ENCODE data around the gene ITGA11.

DNA sequence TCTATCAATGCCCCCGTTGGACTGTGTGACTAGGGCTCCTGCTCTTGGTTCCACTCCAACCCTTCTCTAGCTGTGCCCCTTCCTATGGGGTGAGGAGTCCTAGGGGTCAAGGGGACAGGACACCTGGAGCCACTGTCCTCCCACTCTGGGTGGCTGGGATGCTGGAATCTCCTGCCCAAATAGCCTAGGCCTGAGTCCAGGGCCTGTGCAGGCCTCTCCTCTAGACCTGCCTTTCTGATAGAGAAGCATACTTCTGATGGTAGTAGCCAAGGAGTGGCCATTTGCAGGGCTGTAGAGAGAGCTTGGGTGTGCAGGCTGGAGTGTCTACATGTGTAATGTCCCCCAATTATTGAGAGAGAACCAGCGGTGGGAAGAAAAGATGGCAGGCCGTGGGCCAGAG, 54.2 kb downstream of the ITGA11 start:
- no peak for TF ChIP-seq TAF1 (IDR thresholded peaks at IDR 0.05; ENCODE audit: low read depth, low read length)
- TF ChIP-seq POLR2A (IDR thresholded peaks at IDR 0.05; ENCODE audit: low read depth, low read length): no peak
- TF ChIP-seq POLR2AphosphoS5 (IDR thresholded peaks at IDR 0.05; ENCODE audit: low read depth, low read length): no peak
- TF ChIP-seq SPI1 (IDR thresholded peaks at IDR 0.05; ENCODE audit: low read depth, low read length): no peak

Measured in GM12891 (cell line).